Stimulated activated naive CD8-positive, alpha-beta T cell treated with anti-CD3 and anti-CD28 coated beads, Interleukin-15, amount 100 ng/mL, for 72 hours (primary cell): ENCODE data around the gene UBE2O.
A peak's percentile ranks its signal among the peaks of the same experiment; 100 is the strongest.

Experiments
- ATAC-seq: fragments of 150-1000 bp; cut with Tn5 transposase; 2 replicates; pipeline ENCODE4 v1.10.0; 2021; ENCODE audit warnings: mild to moderate bottlenecking, moderate library complexity
- DNase-seq, 2 donors: peaks; one replicate each; pipeline ENCODE4 v3.0.0; 2021 to 2022
- H3K27ac Mint-ChIP-seq, 2 donors: one replicate each; pipeline ENCODE4 v1.8.0; 2022; ENCODE audit warnings: mild to moderate bottlenecking in 2 of 2, mixed read lengths in 2 of 2, moderate library complexity in 2 of 2
- H3K27me3 Mint-ChIP-seq: one replicate; pipeline ENCODE4 v1.8.0; 2022; ENCODE audit warnings: mixed read lengths
- H3K4me1 Mint-ChIP-seq: one replicate; pipeline ENCODE4 v1.8.0; 2022; ENCODE audit warnings: mild to moderate bottlenecking, mixed read lengths
- H3K4me3 Mint-ChIP-seq, 2 donors: one replicate each; pipeline ENCODE4 v1.8.0; 2022; ENCODE audit warnings: mild to moderate bottlenecking in 2 of 2, mixed read lengths in 2 of 2, moderate library complexity in 1 of 2
- H3K9me3 Mint-ChIP-seq, 2 donors: one replicate each; pipeline ENCODE4 v1.8.0; 2022; ENCODE audit warnings: mixed read lengths in 2 of 2

The UBE2O gene

GRCh38 chr17:76474894-76475293 is 21.9 kb upstream of the UBE2O start:
- no peaks in the 10 kb centered on the region for H3K27me3 Mint-ChIP-seq
- peak overlapping the region in 1 of 2 donors; percentile 93 for H3K27ac Mint-ChIP-seq
- H3K4me1 Mint-ChIP-seq: no peaks in the 10 kb centered on the region
- no peak overlapping the region for H3K4me3 Mint-ChIP-seq
- DNase-seq (no peak), ATAC-seq (no peak)
- H3K9me3 Mint-ChIP-seq: no peaks in the 10 kb centered on the region

GRCh38 chr17:76474238-76474637 is 21.3 kb upstream of the UBE2O start:
- H3K9me3 Mint-ChIP-seq: no peaks in the 10 kb centered on the region
- no peak overlapping the region for H3K4me3 Mint-ChIP-seq
- DNase-seq (no peak), ATAC-seq (no peak)
- no peak overlapping the region for H3K27ac Mint-ChIP-seq
- H3K4me1 Mint-ChIP-seq: no peaks in the 10 kb centered on the region
- no peaks in the 10 kb centered on the region for H3K27me3 Mint-ChIP-seq

GRCh38 chr17:76473541-76473985 is 20.6 kb upstream of the UBE2O start:
- ATAC-seq: peak; percentile 38
- Mint-ChIP-seq H3K4me3 (no peak overlapping the region), H3K27ac (peak overlapping the region in 1 of 2 donors; percentile 72), H3K4me1 (no peaks in the 10 kb centered on the region), H3K27me3 (no peaks in the 10 kb centered on the region), H3K9me3 (no peaks in the 10 kb centered on the region)
- DNase-seq: no peak

GRCh38 chr17:76472726-76473125 is 19.8 kb upstream of the UBE2O start:
- no peak for DNase-seq
- Mint-ChIP-seq H3K9me3 (no peaks in the 10 kb centered on the region), H3K4me3 (no peak overlapping the region), H3K4me1 (no peaks in the 10 kb centered on the region), H3K27me3 (no peaks in the 10 kb centered on the region), H3K27ac (peak overlapping the region in 1 of 2 donors; percentile 34)
- ATAC-seq: no peak

- Mint-ChIP-seq H3K9me3 (no peaks in the 10 kb centered on the region), H3K27ac (no peak overlapping the region), H3K4me1 (no peaks in the 10 kb centered on the region), H3K4me3 (no peak overlapping the region), H3K27me3 (no peaks in the 10 kb centered on the region)
- ATAC-seq (no peak), DNase-seq (no peak)
Measured at GRCh38 chr17:76472258-76472645, 19.3 kb upstream of the UBE2O start.

GRCh38 chr17:76471498-76472257 is 18.7 kb upstream of the UBE2O start:
- Mint-ChIP-seq H3K4me1 (peaks cover 1% of the 10 kb centered on the region), H3K27ac (no peak overlapping the region), H3K27me3 (no peaks in the 10 kb centered on the region), H3K4me3 (no peak overlapping the region), H3K9me3 (no peaks in the 10 kb centered on the region)
- ATAC-seq: no peak
- no peak for DNase-seq

- no peak for DNase-seq
- H3K4me1 Mint-ChIP-seq: peaks cover 12% of the 10 kb centered on the region
- no peak overlapping the region for H3K4me3 Mint-ChIP-seq
- peak overlapping the region in 1 of 2 donors; percentile 24 for H3K27ac Mint-ChIP-seq
- H3K9me3 Mint-ChIP-seq: no peaks in the 10 kb centered on the region
- no peaks in the 10 kb centered on the region for H3K27me3 Mint-ChIP-seq
- ATAC-seq: no peak
Measured at GRCh38 chr17:76469991-76470739, 17.2 kb upstream of the UBE2O start.

- Mint-ChIP-seq H3K4me1 (peaks cover 12% of the 10 kb centered on the region), H3K9me3 (no peaks in the 10 kb centered on the region), H3K4me3 (no peak overlapping the region)
Measured at GRCh38 chr17:76469076-76469990, 16.4 kb upstream of the UBE2O start.

GRCh38 chr17:76468634-76469010 is 15.7 kb upstream of the UBE2O start:
- Mint-ChIP-seq H3K4me3 (no peak overlapping the region), H3K27me3 (no peaks in the 10 kb centered on the region), H3K27ac (no peak overlapping the region), H3K9me3 (no peaks in the 10 kb centered on the region), H3K4me1 (peaks cover 12% of the 10 kb centered on the region)
- no peak for ATAC-seq
- no peak for DNase-seq

More at GRCh38 chr17:76469076-76469990, 16.4 kb upstream of the UBE2O start:
- Mint-ChIP-seq H3K27ac (peak overlapping the region in 1 of 2 donors; percentile 2), H3K27me3 (no peaks in the 10 kb centered on the region)
- no peak for DNase-seq
- ATAC-seq: no peak

GRCh38 chr17:76467809-76468633 is 15.1 kb upstream of the UBE2O start:
- H3K4me3 Mint-ChIP-seq: no peak overlapping the region
- no peaks in the 10 kb centered on the region for H3K9me3 Mint-ChIP-seq
- H3K27ac Mint-ChIP-seq: no peak overlapping the region

GRCh38 chr17:76467366-76467765 is 14.4 kb upstream of the UBE2O start, which contains the start of gene AANAT:
Gene AANAT, plus strand, starts transcription at chr17:76467603. Its CDS starts 1,144 bp downstream, at chr17:76468747.
- DNase-seq (no peak), ATAC-seq (no peak)
- Mint-ChIP-seq H3K27me3 (no peaks in the 10 kb centered on the region), H3K27ac (no peak within 1 kb of the TSS), H3K9me3 (no peaks in the 10 kb centered on the region), H3K4me3 (no peak within 1 kb of the TSS), H3K4me1 (peaks cover 12% of the 10 kb centered on the region)

More at GRCh38 chr17:76467809-76468633, 15.1 kb upstream of the UBE2O start:
- ATAC-seq: no peak
- no peaks in the 10 kb centered on the region for H3K27me3 Mint-ChIP-seq
- DNase-seq: no peak
- H3K4me1 Mint-ChIP-seq: peaks cover 12% of the 10 kb centered on the region

- DNase-seq (no peak), ATAC-seq (no peak)
- Mint-ChIP-seq H3K4me1 (peaks cover 12% of the 10 kb centered on the region), H3K4me3 (no peak overlapping the region), H3K9me3 (no peaks in the 10 kb centered on the region), H3K27me3 (no peaks in the 10 kb centered on the region), H3K27ac (no peak overlapping the region)
Measured at GRCh38 chr17:76466775-76467130, 13.8 kb upstream of the UBE2O start.

GRCh38 chr17:76462556-76463290 is 9.8 kb upstream of the UBE2O start:
- H3K9me3 Mint-ChIP-seq: no peaks in the 10 kb centered on the region
- H3K27ac Mint-ChIP-seq: peak overlapping the region in 1 of 2 donors; percentile 13
- H3K4me3 Mint-ChIP-seq: no peak overlapping the region
- peaks cover 12% of the 10 kb centered on the region for H3K4me1 Mint-ChIP-seq
- H3K27me3 Mint-ChIP-seq: no peaks in the 10 kb centered on the region
- DNase-seq: no peak
- no peak for ATAC-seq
